Tibial artery (tissue), 4 donors: ENCODE measurements around the gene DHH.
"Not testable (repeated sequence)": the region's sequence is repeated elsewhere in the genome, so short reads cannot be mapped to it uniquely, and the experiment has no call there.

Experiments
- DNase-seq, 2 donors: peaks; one replicate each; pipeline ENCODE4 v3.0.0-alpha.2; 2019
- H3K27ac ChIP-seq, 2 donors: fragments of 200-600 bp; sonication (generic) in 1 of 2; 1 replicate in 1 of 2; 2 replicates in 1 of 2; pipeline ENCODE4 v1.5.1; 2018 to 2019; ENCODE audit warnings: mild to moderate bottlenecking in 1 of 2
- H3K27me3 ChIP-seq, 2 donors: fragments of 200-600 bp; sonication (generic) in 1 of 2; one replicate each; pipeline versions ENCODE4 v1.5.1 to v1.6.0; 2016 to 2019
- H3K36me3 ChIP-seq, 3 donors: fragments of 200-600 bp; sonication (generic) in 2 of 3; one replicate each; pipeline ENCODE4 v1.5.1; 2016 to 2019; ENCODE audit warnings: mild to moderate bottlenecking in 2 of 3
- H3K4me1 ChIP-seq, 4 donors: fragments of 200-600 bp; sonication (generic) in 2 of 4; 1 replicate in 3 of 4; 2 replicates in 1 of 4; pipeline ENCODE4 v1.5.1; 2016 to 2019
- H3K4me3 ChIP-seq, 2 donors: fragments of 200-600 bp; sonication (generic) in 1 of 2; 1 replicate in 1 of 2; 2 replicates in 1 of 2; pipeline ENCODE4 v1.5.1; 2018 to 2019; ENCODE audit warnings: mild to moderate bottlenecking in 2 of 2
- H3K9me3 ChIP-seq, 3 donors: fragments of 200-600 bp; sonication (generic) in 1 of 3; one replicate each; pipeline ENCODE4 v1.5.1; 2016 to 2019
- intact Hi-C: fragments of 100-400 bp; cut with DNase I; formaldehyde crosslinking; loops from one replicate; pipeline ENCODE4 v1.15.0; 2023; ENCODE audit warnings: low total_unique reads
- TF ChIP-seq, protein P1 (sequence below), 2 experiments: fragments of 200-600 bp in 1 of 2; fragments of 450-650 bp in 1 of 2; IDR thresholded peaks; one replicate each; pipeline ENCODE4 v1.5.1; 2017 to 2019; ENCODE audit warnings: antibody characterized with exemption in 2 of 2, mild to moderate bottlenecking in 1 of 2, moderate library complexity in 1 of 2

Gene DHH

DNA sequence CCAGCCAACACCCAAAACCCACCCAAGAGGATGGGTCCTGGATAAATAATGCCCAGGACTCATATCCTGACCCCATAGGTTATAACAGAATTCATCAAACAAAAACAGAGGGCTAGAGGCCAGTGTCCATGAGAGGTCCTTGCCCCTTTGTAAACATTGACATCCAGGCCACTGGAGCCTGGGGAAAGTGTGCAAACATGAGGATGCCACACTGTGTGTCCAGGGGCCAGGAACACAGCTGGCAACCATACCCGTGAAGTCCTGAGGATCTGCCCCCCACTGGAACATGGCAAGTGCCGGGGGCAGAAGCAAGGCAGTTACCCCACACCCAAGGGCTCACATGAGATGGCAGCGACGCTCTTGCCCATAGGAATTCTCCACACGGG, 29.8 kb downstream of the DHH start:
- Histone ChIP-seq H3K27ac (no peak overlapping the region), H3K36me3 (peaks cover 0 to 4% (median 0%) of the 10 kb centered on the region in 3 donors), H3K27me3 (no peaks in the 10 kb centered on the region), H3K4me3 (no peak overlapping the region), H3K4me1 (peaks cover 0 to 18% (median 9%) of the 10 kb centered on the region in 4 donors), H3K9me3 (no peaks in the 10 kb centered on the region)
- DNase-seq: no peak
- intact Hi-C loops: loop anchor here (10.0 kb wide), 1 partner anchor 50 kb away; the partner anchor contains the start of gene LMBR1L
- TF ChIP-seq, protein P1, sequence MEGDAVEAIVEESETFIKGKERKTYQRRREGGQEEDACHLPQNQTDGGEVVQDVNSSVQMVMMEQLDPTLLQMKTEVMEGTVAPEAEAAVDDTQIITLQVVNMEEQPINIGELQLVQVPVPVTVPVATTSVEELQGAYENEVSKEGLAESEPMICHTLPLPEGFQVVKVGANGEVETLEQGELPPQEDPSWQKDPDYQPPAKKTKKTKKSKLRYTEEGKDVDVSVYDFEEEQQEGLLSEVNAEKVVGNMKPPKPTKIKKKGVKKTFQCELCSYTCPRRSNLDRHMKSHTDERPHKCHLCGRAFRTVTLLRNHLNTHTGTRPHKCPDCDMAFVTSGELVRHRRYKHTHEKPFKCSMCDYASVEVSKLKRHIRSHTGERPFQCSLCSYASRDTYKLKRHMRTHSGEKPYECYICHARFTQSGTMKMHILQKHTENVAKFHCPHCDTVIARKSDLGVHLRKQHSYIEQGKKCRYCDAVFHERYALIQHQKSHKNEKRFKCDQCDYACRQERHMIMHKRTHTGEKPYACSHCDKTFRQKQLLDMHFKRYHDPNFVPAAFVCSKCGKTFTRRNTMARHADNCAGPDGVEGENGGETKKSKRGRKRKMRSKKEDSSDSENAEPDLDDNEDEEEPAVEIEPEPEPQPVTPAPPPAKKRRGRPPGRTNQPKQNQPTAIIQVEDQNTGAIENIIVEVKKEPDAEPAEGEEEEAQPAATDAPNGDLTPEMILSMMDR (IDR thresholded peaks at IDR 0.05): no peak

DNA sequence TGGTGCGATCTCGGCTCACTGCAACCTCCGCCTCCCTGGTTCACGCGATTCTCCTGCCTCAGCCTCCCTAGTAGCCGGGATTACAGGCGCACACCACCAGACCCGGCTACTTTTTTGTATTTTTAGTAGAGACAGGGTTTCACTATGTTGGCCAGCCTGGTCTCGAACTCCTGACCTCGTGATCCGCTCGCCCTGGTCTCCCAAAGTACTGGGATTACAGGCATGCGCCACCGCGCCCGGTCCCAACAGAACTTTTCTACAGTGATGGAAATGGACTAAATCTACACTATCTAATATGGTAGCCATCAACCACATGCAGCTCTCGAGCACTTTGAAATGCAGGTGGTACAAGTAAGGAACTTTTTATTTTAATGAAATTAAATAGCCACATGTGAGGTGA, 32.7 kb downstream of the DHH start:
- DNase-seq, H3K36me3 ChIP-seq, H3K27ac ChIP-seq, H3K27me3 ChIP-seq, H3K4me3 ChIP-seq, H3K9me3 ChIP-seq: not testable (repeated sequence)
- intact Hi-C loops: loop anchor here (10.0 kb wide), 1 partner anchor 53 kb away; the partner anchor contains the start of gene LMBR1L
- H3K4me1 ChIP-seq: peaks cover 0 to 33% (median 24%) of the 10 kb centered on the region in 4 donors

GRCh38 chr12:49061157-49061650, 33.4 kb downstream of the DHH start:
- Histone ChIP-seq H3K4me1 (peaks cover 0 to 40% (median 31%) of the 10 kb centered on the region in 4 donors), H3K36me3 (peaks cover 0 to 4% (median 0%) of the 10 kb centered on the region in 3 donors), H3K27me3 (no peaks in the 10 kb centered on the region), H3K4me3 (peak overlapping the region; percentile 98 to 99), H3K27ac (peak overlapping the region; percentile 93 to 97), H3K9me3 (no peaks in the 10 kb centered on the region)
- DNase-seq: no peak
- TF ChIP-seq, protein P1 (IDR thresholded peaks at IDR 0.05): no peak
- intact Hi-C loops: loop anchor here (10.0 kb wide), 1 partner anchor 54 kb away; the partner anchor contains the start of gene LMBR1L

GRCh38 chr12:49060237-49061156, 34.1 kb downstream of the DHH start, which contains the start of gene KMT2D:
TSS of gene KMT2D (minus strand) at chr12:49060794. CDS start at chr12:49055324, 5,470 bp downstream.
- no peaks in the 10 kb centered on the region for H3K9me3 ChIP-seq
- intact Hi-C loops: loop anchor here (10.0 kb wide), 1 partner anchor 54 kb away; the partner anchor contains the start of gene LMBR1L
- peak; percentile 85 to 94 for DNase-seq
- peaks cover 0 to 47% (median 39%) of the 10 kb centered on the region in 4 donors for H3K4me1 ChIP-seq
- no peaks in the 10 kb centered on the region for H3K27me3 ChIP-seq
- peak within 1 kb of the TSS; percentile 93 to 97 for H3K27ac ChIP-seq
- H3K36me3 ChIP-seq: peaks cover 0 to 4% (median 0%) of the 10 kb centered on the region in 3 donors
- TF ChIP-seq, protein P1 (IDR thresholded peaks at IDR 0.05): peak; percentile 54 to 70
- H3K4me3 ChIP-seq: peak within 1 kb of the TSS; percentile 98 to 99

DNA sequence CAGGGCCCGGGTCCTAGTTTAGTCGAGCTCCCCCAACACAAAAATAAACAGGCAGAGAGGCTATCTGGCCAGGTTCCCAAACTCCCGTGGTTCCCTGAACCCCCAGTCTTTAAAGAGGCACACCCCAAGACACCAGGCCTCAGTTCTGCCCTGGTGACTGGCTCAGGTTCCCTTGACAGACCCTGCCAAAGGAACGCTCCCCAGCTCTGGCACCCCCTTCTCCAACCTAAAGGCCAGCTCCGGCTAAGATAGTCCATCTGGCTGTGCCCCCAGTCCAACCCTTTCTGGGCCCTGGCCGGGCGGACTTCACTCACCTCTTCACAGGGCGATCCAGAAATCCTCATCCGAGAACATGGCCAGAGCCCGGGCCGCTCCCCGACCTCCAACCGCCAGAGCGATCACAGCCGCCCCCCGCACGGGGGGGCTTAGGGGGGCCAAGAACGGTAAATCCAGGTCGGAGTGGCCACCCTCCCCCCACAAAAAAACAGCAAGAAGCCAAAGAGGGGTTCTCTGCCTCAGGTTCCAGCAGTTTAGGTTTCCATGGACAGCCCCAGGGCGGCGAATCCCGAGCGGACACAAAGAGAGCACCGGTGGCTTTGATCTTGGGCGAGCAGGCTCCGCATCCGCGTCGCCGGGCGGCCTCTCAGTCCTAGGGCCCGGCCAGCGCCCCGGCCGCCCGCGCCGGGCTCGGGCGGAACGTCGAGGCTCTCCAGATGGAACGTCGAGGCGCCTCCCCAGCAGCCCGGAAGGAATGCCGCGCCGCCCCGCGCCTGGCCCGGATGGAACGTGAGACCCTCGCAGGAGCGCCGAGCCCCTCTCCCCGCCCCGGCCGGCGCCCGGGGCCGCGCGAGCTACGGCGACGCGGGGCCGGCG, 35.1 kb downstream of the DHH start:
- Histone ChIP-seq H3K4me1 (peaks cover 0 to 53% (median 44%) of the 10 kb centered on the region in 4 donors), H3K27me3 (no peaks in the 10 kb centered on the region), H3K36me3 (peaks cover 0 to 8% (median 8%) of the 10 kb centered on the region in 3 donors), H3K27ac (peak overlapping the region; percentile 93 to 97), H3K4me3 (peak overlapping the region; percentile 98 to 99), H3K9me3 (no peaks in the 10 kb centered on the region)
- intact Hi-C loops: loop anchor here (5.0 to 10.0 kb wide), 2 partner anchors 55 to 393 kb away; partner anchors contain the start of gene LMBR1L
- TF ChIP-seq, protein P1 (IDR thresholded peaks at IDR 0.05): no peak
- no peak for DNase-seq
